ENCODE results near the gene ZDHHC14.
"Not testable (repeated sequence)": the region's sequence is repeated elsewhere in the genome, so short reads cannot be mapped to it uniquely, and the experiment has no call there.

The ZDHHC14 gene

GRCh38 chr6:157379656-157380457, 1.1 kb upstream of the ZDHHC14 start:
- DNase-seq (ENCODE audit: low spot score), result peak; percentile 85
- ChIA-PET POLR2A (ENCODE audit: low non-redundant PET) (interaction anchor here (0.6 to 1.3 kb wide), 2 partner anchors 57 to 234 kb away, joined by 4 to 8 read pairs; partner anchors contain the start of gene TMEM242), CTCF (interaction anchor here (0.7 to 0.8 kb wide), 3 partner anchors 28 to 282 kb away, joined by 3 to 4 read pairs (median 3); no protein-coding TSS in a partner anchor)
- TF ChIP-seq CTCF (conservative IDR thresholded peaks at IDR 0.05; ENCODE audit: low read depth), result no peak
- peak overlapping the region; percentile 88 for H3K27ac ChIP-seq

GRCh38 chr6:157380458-157380778, 572 bp upstream of the ZDHHC14 start:
- POLR2A ChIA-PET (ENCODE audit: low non-redundant PET), result interaction anchor here (1.3 kb wide), 1 partner anchor 57 kb away, joined by 8 read pairs; the partner anchor contains the start of gene TMEM242
- CTCF ChIA-PET, result interaction anchor here (0.7 kb wide), 2 partner anchors 200 to 282 kb away, joined by 3 read pairs; no protein-coding TSS in a partner anchor
- peak overlapping the region; percentile 88 for H3K27ac ChIP-seq

GRCh38 chr6:157381631-157382621, 936 bp downstream of the ZDHHC14 start:
- peak; percentile 54 for DNase-seq (ENCODE audit: low spot score)
- CTCF ChIA-PET, result no interaction called here
- peak; percentile 32; the same call in 1 of the 2 replicates for TF ChIP-seq CTCF (conservative IDR thresholded peaks at IDR 0.05; ENCODE audit: low read depth)
- POLR2A ChIA-PET (ENCODE audit: low non-redundant PET), result no interaction called here
- H3K27ac ChIP-seq, result peak overlapping the region; percentile 88

More at GRCh38 chr6:157380458-157380778, 572 bp upstream of the ZDHHC14 start:
- no peak for DNase-seq (ENCODE audit: low spot score)
- no peak for TF ChIP-seq CTCF (conservative IDR thresholded peaks at IDR 0.05; ENCODE audit: low read depth)

GRCh38 chr6:157382821-157383220, 1.8 kb downstream of the ZDHHC14 start:
- TF ChIP-seq CTCF (conservative IDR thresholded peaks at IDR 0.05; ENCODE audit: low read depth), result no peak
- H3K27ac ChIP-seq, result no peak overlapping the region
- CTCF ChIA-PET, result interaction anchor here (0.7 kb wide), 1 partner anchor 266 kb away, joined by 3 read pairs; no protein-coding TSS in a partner anchor
- POLR2A ChIA-PET (ENCODE audit: low non-redundant PET), result no interaction called here
- DNase-seq (ENCODE audit: low spot score), result no peak

- no peak for DNase-seq (ENCODE audit: low spot score)
- TF ChIP-seq CTCF (conservative IDR thresholded peaks at IDR 0.05; ENCODE audit: low read depth), result no peak
- no peak overlapping the region for H3K27ac ChIP-seq
- CTCF ChIA-PET, result interaction anchor here (0.7 kb wide), 1 partner anchor 265 kb away, joined by 3 read pairs; no protein-coding TSS in a partner anchor
- POLR2A ChIA-PET (ENCODE audit: low non-redundant PET), result no interaction called here
Measured at GRCh38 chr6:157383471-157383870, 2.5 kb downstream of the ZDHHC14 start.

GRCh38 chr6:157384962-157385361, 4.0 kb downstream of the ZDHHC14 start:
- ChIA-PET POLR2A (ENCODE audit: low non-redundant PET) (interaction anchor here (0.7 kb wide), 1 partner anchor 60 kb away, joined by 3 read pairs; no protein-coding TSS in a partner anchor), CTCF (interaction anchor here (0.7 to 0.8 kb wide), 2 partner anchors 16 to 584 kb away, joined by 3 read pairs; no protein-coding TSS in a partner anchor)
- not testable (repeated sequence) for H3K27ac ChIP-seq; DNase-seq (ENCODE audit: low spot score)

Measured in RWPE1 (cell line).